SH-SY5Y (cell line): Measurements from ENCODE around the gene PAFAH1B1.

ENCODE experiments used
- GATA2 ChIP-seq: IDR thresholded peaks from 2 replicates; pipeline ENCODE4 v1.6.1; 2011; ENCODE audit warnings: mild to moderate bottlenecking, low read depth, low read length
- GATA3 ChIP-seq: IDR thresholded peaks from 2 replicates; pipeline ENCODE4 v1.6.1; 2011; ENCODE audit warnings: low read depth, mild to moderate bottlenecking, low read length, moderate library complexity

GRCh38 chr17:2703181-2703580 is 109.7 kb downstream of the PAFAH1B1 start:
- no peak for TF ChIP-seq GATA2
- TF ChIP-seq GATA3 = no peak
